Measurements from ENCODE around the gene HHEX.

HHEX gene

DNA sequence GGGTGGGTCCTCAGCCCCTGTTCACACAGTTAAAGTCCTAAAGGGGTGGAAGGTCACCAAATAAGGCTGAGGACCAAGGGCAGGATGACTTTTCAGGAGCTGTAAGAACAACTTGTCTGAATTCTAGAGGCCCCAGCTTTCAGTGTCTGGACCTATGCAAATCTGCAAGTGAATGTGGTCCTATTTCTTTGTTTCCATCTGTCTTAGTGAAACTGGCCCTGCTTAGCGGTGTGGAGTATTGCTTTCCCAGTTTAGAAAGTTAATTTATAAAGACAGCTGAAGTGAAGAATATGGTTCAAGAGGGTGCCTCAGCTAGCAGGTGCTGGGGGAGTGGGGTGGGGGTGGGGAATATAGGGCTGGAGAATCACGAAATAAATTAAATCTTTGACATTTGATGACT is 40.1 kb downstream of the HHEX start:
- H3K4me3 ChIP-seq (ENCODE audit: severe bottlenecking) = no peak overlapping the region
- ATAC-seq (ENCODE audit: low read depth) (no peak), DNase-seq (ENCODE audit: low spot score) (no peak)
- no peaks in the 10 kb centered on the region for H3K9me3 ChIP-seq (ENCODE audit: severe bottlenecking)
- no peaks in the 10 kb centered on the region for H3K27me3 ChIP-seq (ENCODE audit: insufficient read depth, poor library complexity, severe bottlenecking)
- H3K4me1 ChIP-seq (ENCODE audit: insufficient read depth, poor library complexity, severe bottlenecking) = no peaks in the 10 kb centered on the region
- no peak overlapping the region for H3K27ac ChIP-seq (ENCODE audit: poor library complexity, severe bottlenecking)
- TF ChIP-seq, protein P1, sequence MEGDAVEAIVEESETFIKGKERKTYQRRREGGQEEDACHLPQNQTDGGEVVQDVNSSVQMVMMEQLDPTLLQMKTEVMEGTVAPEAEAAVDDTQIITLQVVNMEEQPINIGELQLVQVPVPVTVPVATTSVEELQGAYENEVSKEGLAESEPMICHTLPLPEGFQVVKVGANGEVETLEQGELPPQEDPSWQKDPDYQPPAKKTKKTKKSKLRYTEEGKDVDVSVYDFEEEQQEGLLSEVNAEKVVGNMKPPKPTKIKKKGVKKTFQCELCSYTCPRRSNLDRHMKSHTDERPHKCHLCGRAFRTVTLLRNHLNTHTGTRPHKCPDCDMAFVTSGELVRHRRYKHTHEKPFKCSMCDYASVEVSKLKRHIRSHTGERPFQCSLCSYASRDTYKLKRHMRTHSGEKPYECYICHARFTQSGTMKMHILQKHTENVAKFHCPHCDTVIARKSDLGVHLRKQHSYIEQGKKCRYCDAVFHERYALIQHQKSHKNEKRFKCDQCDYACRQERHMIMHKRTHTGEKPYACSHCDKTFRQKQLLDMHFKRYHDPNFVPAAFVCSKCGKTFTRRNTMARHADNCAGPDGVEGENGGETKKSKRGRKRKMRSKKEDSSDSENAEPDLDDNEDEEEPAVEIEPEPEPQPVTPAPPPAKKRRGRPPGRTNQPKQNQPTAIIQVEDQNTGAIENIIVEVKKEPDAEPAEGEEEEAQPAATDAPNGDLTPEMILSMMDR (IDR thresholded peaks at IDR 0.05; ENCODE audit: poor library complexity, severe bottlenecking) = no peak
- no peaks in the 10 kb centered on the region for H3K36me3 ChIP-seq (ENCODE audit: low read depth)

GRCh38 chr10:92732958-92733357 is 43.2 kb downstream of the HHEX start:
- no peaks in the 10 kb centered on the region for H3K9me3 ChIP-seq (ENCODE audit: severe bottlenecking)
- H3K4me3 ChIP-seq (ENCODE audit: severe bottlenecking) = no peak overlapping the region
- H3K27me3 ChIP-seq (ENCODE audit: insufficient read depth, poor library complexity, severe bottlenecking) = no peaks in the 10 kb centered on the region
- ATAC-seq (ENCODE audit: low read depth) (no peak), DNase-seq (ENCODE audit: low spot score) (no peak)
- no peaks in the 10 kb centered on the region for H3K36me3 ChIP-seq (ENCODE audit: low read depth)
- H3K4me1 ChIP-seq (ENCODE audit: insufficient read depth, poor library complexity, severe bottlenecking) = no peaks in the 10 kb centered on the region
- TF ChIP-seq, protein P1 (IDR thresholded peaks at IDR 0.05; ENCODE audit: poor library complexity, severe bottlenecking) = no peak
- no peak overlapping the region for H3K27ac ChIP-seq (ENCODE audit: poor library complexity, severe bottlenecking)

GRCh38 chr10:92734301-92734700 is 44.5 kb downstream of the HHEX start:
- Histone ChIP-seq H3K36me3 (ENCODE audit: low read depth) (no peaks in the 10 kb centered on the region), H3K27me3 (ENCODE audit: insufficient read depth, poor library complexity, severe bottlenecking) (no peaks in the 10 kb centered on the region), H3K4me3 (ENCODE audit: severe bottlenecking) (no peak overlapping the region), H3K4me1 (ENCODE audit: insufficient read depth, poor library complexity, severe bottlenecking) (no peaks in the 10 kb centered on the region), H3K9me3 (ENCODE audit: severe bottlenecking) (no peaks in the 10 kb centered on the region), H3K27ac (ENCODE audit: poor library complexity, severe bottlenecking) (no peak overlapping the region)
- TF ChIP-seq, protein P1 (IDR thresholded peaks at IDR 0.05; ENCODE audit: poor library complexity, severe bottlenecking) = no peak
- ATAC-seq (ENCODE audit: low read depth) (no peak), DNase-seq (ENCODE audit: low spot score) (no peak)

DNA sequence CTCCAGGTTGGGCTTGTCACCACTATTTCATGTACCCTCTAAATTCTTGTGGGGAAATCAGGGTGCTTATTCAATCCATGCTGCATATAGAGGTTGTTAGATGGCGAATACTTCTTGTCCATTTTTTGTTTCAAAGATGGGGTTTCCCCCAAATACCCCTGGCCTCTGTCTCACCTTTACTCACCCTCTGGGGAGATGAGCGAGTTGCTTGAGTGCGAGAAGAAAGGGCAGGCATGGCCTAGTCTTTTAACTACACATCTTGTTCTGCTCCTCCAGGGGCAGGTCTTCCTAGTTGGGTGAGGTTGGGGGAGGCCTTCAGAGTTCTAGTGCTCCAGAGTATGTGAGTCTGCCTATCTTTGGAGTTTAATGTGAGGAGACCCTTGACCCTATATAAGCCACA is 46.2 kb downstream of the HHEX start:
- no peak for DNase-seq (ENCODE audit: low spot score)
- no peak for ATAC-seq (ENCODE audit: low read depth)
- Histone ChIP-seq H3K27ac (ENCODE audit: poor library complexity, severe bottlenecking) (no peak overlapping the region), H3K36me3 (ENCODE audit: low read depth) (no peaks in the 10 kb centered on the region), H3K4me1 (ENCODE audit: insufficient read depth, poor library complexity, severe bottlenecking) (no peaks in the 10 kb centered on the region), H3K9me3 (ENCODE audit: severe bottlenecking) (no peaks in the 10 kb centered on the region), H3K27me3 (ENCODE audit: insufficient read depth, poor library complexity, severe bottlenecking) (no peaks in the 10 kb centered on the region), H3K4me3 (ENCODE audit: severe bottlenecking) (no peak overlapping the region)
- TF ChIP-seq, protein P1 (IDR thresholded peaks at IDR 0.05; ENCODE audit: poor library complexity, severe bottlenecking) = no peak

- Histone ChIP-seq H3K4me3 (ENCODE audit: severe bottlenecking) (no peak overlapping the region), H3K4me1 (ENCODE audit: insufficient read depth, poor library complexity, severe bottlenecking) (no peaks in the 10 kb centered on the region), H3K27me3 (ENCODE audit: insufficient read depth, poor library complexity, severe bottlenecking) (no peaks in the 10 kb centered on the region), H3K9me3 (ENCODE audit: severe bottlenecking) (no peaks in the 10 kb centered on the region), H3K27ac (ENCODE audit: poor library complexity, severe bottlenecking) (no peak overlapping the region), H3K36me3 (ENCODE audit: low read depth) (no peaks in the 10 kb centered on the region)
- TF ChIP-seq, protein P1 (IDR thresholded peaks at IDR 0.05; ENCODE audit: poor library complexity, severe bottlenecking) = no peak
- DNase-seq (ENCODE audit: low spot score) (no peak), ATAC-seq (ENCODE audit: low read depth) (no peak)
Observed at GRCh38 chr10:92737484-92737883, 47.7 kb downstream of the HHEX start.

Data from RWPE2 (cell line).